AG20443 (cell line): ENCODE measurements around the gene MGME1.

Source experiments
- DNase-seq: peaks from one replicate; pipeline ENCODE4 v3.0.0; 2012; ENCODE audit warnings: low spot score, mixed read lengths

Gene MGME1, protein sequence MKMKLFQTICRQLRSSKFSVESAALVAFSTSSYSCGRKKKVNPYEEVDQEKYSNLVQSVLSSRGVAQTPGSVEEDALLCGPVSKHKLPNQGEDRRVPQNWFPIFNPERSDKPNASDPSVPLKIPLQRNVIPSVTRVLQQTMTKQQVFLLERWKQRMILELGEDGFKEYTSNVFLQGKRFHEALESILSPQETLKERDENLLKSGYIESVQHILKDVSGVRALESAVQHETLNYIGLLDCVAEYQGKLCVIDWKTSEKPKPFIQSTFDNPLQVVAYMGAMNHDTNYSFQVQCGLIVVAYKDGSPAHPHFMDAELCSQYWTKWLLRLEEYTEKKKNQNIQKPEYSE

DNA sequence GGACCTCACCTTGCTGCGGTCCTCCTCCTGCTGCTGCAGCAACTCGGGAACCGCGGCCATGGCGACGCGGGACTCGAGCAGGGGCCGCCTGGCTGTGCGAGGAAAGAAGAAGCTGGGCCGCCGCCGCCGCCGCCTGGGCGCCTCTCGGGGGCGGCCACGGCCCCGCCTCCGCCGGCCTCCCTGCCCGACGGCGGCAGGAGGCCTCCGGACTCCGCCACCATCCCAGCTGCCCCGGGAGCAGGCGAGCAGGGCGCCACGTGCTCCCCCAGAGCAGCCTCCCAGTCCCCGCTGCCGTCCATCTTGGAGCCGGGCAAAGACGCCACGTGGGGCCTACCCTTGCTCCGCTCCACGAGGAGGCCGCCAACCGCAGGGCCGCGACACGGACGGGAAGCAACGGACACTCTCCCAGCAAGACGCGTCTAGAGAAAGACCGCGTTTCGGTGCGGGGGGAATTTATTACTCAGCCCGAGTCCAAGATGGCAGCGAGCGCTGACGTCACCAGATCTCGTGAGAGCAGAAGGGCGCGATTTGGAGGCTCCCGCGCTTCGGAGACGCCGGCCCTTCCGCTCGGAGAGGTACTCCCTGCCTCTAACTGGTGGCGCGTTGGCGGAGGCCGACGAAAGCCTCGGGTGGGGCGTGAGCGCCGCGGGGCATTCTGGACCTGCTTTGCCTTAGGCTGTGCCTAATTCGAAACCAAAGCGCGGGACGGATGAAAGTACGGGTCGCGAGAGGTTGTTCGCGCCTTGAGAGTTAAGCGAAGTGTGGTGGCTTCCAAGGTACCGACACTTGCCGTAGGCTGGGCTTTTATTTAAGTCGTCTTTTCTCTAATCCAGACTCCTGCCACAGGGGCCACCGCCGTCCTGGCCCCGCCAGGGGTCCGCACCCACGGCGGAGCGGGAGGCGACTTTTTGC is at the start of gene MGME1, which contains the start of gene SNX5:
TSS of gene MGME1 (plus strand) at position 653 of the 912 bp plus-strand sequence. CDS start 842 bp downstream, outside the sequence.
TSS of gene SNX5 (minus strand) at position 429 of the 912 bp plus-strand sequence. CDS start at position 60, 369 bp downstream.
- peak; percentile 99 for DNase-seq

DNA sequence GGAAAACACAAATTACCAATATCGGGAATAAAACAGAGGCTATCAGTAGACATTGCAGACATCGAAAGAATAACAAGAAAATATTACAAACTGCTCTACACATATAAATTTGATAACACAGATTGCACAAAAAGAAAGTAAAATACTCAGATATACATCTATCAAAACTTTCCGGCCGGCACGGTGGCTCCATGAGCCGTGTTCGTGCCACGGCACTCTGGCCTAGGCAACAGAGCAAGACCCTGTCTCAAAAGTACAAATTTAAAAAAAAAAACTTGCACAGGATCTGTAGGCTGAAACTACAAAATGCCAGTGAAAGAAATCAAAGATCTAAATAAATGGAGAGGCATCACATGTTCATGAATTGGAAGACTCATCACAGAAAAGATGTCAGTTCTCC is 49.7 kb upstream of the MGME1 start:
- no peak for DNase-seq

DNA sequence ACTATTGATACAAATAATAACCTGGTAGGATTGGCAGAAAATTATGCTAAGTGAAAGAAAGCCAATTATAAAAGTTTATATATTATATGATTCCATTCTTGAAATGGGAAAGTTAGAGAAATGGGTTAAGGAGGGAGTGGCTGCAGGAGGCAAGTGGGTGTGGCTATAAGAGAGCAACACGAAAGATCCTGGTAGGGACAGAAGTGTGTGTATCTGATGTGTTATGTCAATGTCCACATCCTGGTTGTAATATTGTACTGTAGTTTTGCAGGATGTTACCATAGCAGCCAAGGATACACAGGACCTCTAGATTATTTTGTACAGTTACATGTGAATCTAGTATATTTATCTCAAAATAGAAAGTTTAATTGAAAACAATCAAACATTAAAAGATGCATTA is 47.0 kb upstream of the MGME1 start:
- no peak for DNase-seq

DNA sequence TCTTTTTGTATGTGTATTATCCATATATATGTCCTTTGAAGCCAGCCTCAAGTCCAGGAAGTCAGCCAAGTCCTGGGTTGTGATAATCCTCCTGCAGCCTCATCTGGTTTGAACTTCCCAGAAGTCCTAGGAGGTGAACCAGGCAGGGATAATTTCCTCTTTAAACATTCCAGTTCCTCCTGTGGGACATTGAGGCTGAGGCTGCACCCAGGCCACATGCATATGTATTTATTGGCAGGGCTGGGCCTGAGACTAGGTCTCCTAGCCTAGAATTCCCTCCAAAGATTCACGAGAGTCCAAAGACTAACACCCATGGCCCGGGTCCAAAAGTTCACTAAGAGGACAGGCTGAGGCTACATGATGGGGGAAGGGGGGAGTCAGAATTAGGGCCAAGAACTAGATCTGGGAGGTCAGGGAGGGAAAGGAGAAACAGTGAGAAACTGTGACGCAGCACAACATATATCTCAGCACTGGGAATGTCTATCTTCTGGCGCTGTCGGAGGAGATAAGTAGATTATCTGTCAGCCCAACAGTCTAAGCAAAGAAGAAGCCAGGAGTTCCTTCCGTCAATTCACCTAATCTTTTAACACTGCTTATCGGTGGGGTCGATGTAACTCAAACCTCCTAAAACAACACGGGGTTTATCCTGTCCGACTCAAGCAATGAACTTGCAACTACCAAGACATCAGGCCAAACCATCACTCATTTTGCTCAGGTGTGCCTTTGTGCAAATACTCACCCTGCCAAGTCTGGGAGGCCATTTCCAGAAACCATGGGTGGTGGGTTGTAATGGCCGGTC is 43.5 kb upstream of the MGME1 start:
- no peak for DNase-seq

DNA sequence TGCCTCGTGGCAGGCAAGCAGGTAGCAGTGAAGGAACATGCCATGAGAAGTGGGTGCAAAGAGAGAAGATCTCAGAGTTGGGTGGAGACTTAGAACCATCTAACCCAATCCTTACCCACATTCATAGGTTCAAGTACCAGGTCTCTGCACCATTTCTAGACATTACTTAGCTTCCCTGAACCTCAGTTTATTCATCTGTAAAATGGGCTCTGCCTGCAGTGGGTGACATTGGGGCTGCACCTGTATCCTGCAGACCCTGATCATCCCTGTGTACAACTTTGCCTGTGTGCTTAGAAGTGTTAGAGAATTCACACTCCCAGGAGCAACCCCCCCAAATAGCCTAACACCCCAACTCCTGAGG is 42.9 kb upstream of the MGME1 start:
- no peak for DNase-seq

DNA sequence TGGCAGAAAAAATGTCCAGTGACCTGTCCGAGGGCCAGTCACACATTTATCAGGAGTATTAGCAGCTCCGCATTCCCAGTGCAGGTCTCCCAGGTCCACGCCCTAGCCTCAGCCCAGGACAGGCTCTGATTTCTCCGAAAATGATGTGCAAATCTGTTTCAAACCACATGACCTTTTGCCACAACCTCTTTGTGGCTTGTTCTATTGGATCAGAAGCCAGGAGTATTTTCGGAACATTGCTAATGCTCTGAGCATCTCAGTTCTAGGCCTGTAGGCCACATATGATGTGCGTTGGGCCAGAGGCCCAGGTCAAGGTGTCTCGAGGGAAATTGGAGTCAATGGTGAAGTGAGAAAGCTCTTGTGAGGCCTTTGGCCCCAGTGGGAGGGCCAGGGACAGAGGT is 40.6 kb upstream of the MGME1 start:
- no peak for DNase-seq

DNA sequence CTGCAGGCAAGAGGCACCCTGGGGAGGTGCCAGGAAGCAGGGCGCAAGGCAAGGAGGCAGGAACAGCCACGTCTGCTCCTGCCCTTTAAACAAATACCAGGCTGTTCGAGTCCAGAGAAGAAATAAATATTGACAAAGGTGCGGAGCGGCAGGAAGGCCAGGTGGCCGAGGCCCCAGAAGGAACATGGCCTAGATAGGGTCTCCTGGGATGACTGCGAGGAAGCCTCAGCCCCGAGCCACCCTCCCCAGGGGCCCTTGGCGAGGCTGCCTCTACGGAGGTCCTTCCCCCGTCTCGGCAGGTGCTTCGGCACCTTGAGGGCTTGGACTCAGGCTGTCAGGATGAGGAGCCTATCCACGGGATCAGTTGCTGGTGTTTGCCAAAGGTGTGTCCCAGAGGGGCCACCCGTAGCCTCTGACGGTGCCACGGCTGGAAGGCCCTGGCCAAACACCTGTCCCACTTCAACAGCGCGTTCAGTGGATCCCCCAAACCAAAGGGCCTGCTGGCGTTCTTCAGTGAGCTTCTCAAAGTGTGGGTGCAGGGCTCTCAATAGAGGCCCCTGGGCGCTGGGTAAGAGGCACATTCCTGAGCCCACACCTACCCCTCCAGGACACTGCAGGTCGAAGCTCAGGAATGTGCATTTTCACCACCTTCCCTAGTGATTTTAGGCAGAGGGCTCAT is 40.0 kb upstream of the MGME1 start:
- DNase-seq: no peak

DNA sequence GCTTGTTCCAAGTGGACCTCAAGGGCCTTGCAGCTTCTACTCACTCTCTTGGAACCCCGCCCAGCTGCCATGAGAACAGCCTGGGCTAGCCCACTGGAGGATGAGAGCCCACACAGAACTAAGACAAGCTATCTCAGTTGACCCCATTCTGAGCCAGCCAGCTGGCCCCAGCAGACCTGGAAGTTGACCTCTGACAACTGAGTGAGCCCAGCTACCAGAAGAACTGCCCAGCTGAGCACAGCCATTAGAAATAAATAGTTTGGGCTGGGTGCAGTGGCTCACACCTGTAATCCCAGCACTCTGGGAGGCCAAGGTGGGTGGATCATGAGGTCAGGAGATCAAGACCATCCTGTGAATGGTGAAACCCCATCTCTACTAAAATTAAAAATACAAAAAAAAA is 37.3 kb upstream of the MGME1 start:
- no peak for DNase-seq

DNA sequence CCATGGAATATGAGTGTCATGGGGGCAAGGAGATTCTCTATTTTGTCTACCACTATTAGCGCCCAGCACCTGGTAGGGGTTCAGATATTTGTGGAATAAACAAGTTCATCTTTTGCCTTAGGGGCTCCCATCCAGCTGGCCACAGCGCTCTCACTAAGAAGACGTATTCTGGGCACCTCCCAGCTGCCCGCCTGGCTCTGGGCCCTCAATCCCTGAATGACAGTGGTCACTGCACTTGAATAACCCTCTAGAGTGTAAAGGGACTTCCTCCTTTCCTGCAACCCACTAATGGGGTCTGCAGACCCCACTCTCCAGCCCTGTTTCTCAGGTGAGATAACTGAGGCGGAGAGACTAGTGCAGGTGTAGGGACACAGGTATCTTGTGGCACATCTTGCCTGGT is 36.4 kb upstream of the MGME1 start:
- DNase-seq: no peak

DNA sequence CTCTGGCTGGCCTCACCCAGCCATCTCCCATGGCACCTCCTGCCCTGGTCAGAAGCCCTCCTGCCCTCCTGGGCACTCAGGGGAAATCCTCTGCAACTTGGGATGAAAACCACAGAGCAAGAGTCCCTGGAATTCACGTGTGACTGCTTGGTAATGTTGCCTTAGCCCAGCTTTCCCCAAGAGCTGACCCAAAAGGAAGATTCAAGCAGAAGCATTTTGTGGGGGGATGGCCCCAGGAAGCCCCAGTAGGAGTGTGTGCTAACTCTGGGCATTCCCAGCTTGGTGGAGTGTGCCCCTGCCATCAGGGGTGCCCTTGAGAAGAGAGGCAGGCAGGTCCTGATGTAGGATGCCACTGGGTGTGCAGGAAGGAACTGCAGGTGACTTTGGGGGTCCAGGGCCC is 35.7 kb upstream of the MGME1 start:
- DNase-seq: no peak

DNA sequence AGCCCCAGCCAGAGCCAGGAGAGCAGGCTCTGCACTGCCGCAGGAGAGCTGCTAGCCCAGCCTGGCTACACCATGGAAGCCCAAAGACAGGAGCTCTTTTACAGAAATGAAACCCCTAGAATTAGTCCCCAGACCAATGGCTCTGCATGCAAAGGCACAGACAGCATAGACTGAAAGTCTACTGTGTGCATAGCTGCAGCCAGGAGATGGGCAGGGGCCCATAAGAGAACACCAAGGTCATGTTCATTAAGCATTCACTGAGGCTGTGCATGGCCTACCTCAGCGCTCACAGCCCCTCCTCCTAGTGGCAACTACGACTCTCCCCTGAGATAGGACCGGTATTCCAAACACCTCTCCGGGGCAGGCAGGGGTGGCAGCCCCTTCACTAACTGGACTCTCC is 35.1 kb upstream of the MGME1 start:
- no peak for DNase-seq

DNA sequence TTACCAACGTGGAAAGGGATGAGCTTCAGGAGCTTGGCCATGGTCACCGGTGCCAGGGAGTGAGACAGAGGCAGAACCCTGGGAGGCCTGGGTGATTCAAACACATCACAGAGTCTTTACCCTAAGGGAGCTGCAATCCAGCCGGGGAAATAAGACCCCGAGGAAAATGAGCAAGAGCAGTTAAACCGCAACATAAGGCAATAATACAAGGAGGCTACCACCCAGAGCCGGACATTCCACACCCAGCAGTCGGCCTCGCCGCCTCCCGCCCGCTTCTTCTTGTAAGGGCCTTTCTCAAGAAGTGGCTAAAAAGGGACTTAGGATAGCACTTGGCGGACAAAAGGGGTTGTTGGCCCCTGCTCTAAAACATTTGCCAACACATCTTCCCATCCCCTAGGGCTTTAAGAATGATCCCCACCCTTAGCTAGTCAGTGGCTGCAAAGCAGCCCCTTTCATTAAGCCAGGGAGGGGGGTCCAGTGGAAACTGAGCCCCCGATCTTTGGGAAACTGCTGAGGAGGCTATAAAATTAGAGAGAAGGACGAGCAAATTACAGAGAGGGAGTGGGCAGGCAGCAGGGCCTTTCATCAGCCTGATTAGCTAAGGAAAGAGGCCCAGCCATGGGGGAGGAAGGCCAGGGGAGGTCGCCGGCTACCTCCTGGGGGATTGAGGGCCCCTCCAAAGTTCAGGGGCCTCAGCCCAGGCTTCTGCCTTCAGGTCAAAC is 34.5 kb upstream of the MGME1 start:
- no peak for DNase-seq

DNA sequence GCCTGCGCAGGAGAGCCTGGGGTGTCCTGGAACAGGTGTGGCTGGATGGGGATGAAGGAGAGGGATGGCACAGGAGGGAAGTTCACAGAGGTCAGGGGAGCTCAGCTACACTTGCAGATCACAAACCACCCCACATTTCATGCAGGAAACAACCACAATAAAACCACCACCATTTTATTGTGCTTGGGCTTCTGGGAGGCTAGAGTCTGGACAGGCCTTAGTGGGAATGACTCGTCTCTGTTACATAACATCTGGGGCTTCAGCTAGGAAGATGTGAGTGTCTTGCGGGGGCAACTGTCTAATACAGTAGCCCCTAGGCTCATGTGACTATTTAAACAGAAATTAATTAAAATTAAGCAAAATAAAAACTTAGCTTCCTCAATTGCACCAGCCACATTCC is 33.6 kb upstream of the MGME1 start:
- DNase-seq: peak; percentile 37

DNA sequence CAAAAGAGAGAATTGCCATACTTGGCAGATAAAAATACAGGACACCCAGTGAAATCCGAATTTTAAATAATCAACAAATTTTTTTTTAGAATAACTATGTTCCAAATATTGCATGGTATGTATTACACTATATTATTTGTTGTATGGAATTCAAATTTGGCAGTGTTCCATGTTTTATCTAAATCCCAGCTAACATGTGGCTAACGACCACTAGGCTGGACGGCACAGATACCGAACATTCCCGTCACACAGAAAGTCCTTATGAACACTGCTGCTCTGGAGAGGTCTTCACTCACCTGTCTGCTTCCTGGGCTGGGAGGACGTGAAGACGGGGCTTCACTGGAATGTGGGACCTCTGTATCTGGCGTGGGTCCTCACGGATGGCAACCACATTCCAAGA is 33.1 kb upstream of the MGME1 start:
- DNase-seq: no peak

DNA sequence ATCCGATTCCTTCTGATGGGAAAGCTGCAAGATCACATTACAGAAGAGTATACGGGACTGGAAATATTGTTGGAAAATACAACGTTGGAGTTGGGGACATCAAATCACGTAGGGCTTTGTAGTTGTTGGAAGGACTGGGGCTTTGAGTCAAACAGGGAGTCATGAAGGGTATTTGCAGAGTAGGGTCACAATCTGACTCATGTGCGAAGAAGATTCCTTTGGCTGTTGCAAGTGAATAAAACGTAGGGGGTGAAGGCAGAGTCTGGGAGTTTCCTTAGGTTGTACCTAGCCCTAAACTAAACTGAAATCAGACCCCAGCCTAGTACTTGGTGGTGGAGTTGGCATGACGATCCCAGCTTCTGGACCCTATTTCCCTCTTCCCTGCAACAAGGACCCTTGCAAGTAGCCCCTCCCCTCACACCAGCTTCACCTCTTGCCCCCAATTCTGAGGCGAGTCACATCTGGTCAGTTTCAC is 32.5 kb upstream of the MGME1 start:
- peak; percentile 46 for DNase-seq

DNA sequence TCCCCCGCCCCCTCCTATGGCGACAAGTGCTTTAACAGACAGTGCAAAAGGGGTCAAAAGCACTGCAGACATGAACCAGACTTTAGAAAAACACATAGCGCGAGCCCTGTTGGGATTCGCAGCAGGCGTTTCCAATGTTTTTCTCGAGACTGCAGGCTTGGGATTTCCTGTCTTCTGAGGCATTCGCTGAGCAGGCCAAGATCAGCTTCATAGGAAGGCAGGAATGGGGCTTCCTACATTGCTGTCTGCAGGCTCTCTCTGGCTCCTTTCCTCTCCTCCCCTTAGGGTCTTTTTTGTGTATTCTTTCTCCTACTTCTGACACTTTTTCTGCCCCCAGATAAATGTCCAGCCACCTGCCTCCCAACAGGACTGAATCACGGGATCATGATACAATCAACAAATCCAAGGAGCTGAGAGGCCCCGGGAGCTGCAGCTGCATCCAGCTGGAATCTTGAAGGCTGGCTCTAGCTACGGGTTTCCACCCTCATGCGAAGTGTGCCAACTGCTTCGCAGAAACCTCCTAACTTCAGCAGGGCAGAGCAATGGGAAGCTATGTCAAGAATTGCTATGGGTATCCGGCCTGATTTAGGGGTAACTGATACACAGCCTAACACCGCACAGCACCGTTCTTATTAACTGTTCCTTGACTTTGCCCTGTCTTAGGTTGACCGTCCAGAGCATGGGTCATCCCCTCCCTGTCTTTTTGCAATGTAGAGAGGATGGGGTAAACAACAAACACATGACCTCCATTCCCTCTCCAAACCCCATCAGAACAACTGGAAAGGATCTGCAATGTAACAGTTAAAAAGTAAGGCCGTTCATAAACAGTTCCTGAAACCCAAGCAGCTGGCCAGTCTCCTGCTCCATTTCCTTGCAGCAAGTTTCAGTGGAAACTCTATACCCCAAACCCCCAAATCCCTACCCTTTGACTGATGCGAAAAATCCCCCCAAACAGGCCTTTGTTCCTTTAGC is 31.8 kb upstream of the MGME1 start:
- DNase-seq: peak; percentile 83

DNA sequence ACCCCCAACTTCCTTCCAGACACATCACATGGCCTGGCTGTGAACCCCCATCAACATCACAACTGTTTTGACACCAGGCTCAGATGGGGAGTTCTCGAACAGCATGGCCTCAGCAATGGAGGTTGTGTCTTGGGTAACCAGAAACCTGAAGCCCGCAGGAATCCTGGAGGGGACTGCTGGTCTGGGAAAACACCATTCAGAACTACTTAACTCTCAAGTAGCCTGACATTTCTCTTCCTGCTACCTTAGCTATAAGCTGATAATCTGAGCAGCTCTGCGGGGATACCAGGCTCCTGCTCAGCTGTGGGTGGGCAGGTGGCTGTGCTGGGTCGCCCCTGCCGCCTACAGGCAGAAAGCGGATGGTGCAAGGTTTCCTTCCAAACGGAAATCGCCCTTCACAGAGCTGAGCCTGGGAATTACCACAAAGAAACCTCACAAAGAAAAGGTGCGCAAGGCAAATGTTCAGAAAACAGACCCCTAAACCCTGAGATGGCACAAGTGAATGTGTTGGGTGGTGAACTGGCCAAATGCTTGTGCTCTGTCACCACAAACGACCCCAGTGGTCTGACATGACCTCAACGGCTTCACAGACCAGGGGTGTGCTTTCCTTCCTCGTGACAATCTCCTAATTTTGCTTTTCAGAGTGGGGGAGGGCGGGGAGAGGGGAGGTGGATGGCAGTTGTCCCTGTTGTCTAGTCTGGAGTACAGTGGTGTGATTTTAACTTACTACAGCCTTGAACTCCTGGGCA is 29.8 kb upstream of the MGME1 start:
- DNase-seq: peak; percentile 87

DNA sequence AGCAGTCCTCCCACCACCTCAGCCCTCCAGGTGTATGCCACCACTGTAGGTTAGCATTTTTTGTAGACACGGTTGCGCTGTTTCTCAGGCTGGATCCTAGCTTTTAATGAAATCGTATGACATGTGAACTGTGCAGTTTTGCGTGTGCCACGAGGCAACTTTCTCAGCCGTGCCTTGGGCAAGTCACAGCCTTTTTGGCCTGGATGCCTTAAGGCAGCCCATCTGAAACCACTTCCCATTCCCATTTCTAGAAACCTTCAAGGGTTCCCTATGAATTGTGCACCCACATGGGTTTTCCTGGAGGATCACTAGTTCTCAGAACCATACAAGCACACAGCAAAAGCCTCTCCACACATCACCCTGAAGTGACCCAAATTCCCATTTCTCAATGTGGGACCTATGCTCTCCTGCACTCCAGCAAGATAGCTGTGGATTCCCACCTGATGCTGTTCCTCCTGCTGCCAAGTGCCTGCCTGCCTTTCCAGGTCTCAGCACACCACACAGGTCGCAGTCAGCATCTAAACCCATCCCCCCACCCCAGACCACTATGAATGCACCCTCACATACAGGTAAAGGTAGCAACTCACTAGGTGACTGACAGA is 29.1 kb upstream of the MGME1 start:
- DNase-seq: no peak
